Liver (tissue), 9 donors: Measurements from ENCODE around the gene FABP1. TPM values are rescaled to one million over a fixed set of nuclear protein-coding genes. Genes with fewer than 3 reads are reported as not detected.

ENCODE experiments used
- DNase-seq: peaks from one replicate; pipeline ENCODE4 v3.0.0-alpha.2; 2017; ENCODE audit warnings: low spot score
- H3K27ac ChIP-seq, 2 donors: one replicate each; pipeline ENCODE4 v1.7.0; 2013; ENCODE audit warnings: inconsistent platforms in 2 of 2, low read length in 2 of 2, control low read depth in 1 of 2, low read depth in 1 of 2, mild to moderate bottlenecking in 1 of 2
- H3K27me3 ChIP-seq, 4 donors: one replicate each; pipeline versions ENCODE4 v1.6.1 to v1.7.0; 2013; ENCODE audit warnings: low read length in 3 of 4, inconsistent platforms in 1 of 4, mild to moderate bottlenecking in 1 of 4, moderate library complexity in 1 of 4; ENCODE audit not compliant: control insufficient read depth in 4 of 4, insufficient read depth in 4 of 4
- H3K36me3 ChIP-seq, 4 donors: one replicate each; pipeline versions ENCODE4 v1.6.1 to v1.7.0; 2013; ENCODE audit warnings: low read length in 3 of 4, mild to moderate bottlenecking in 3 of 4, low read depth in 1 of 4, moderate library complexity in 1 of 4; ENCODE audit not compliant: control insufficient read depth in 4 of 4, insufficient read depth in 3 of 4
- H3K4me1 ChIP-seq, 4 donors: one replicate each; pipeline versions ENCODE4 v1.6.1 to v1.7.0; 2013; ENCODE audit warnings: low read length in 3 of 4, mild to moderate bottlenecking in 3 of 4, moderate library complexity in 1 of 4; ENCODE audit not compliant: control insufficient read depth in 4 of 4, insufficient read depth in 4 of 4
- H3K4me3 ChIP-seq, 3 donors: one replicate each; pipeline versions ENCODE4 v1.6.1 to v1.7.0; 2013; ENCODE audit warnings: low read length in 3 of 3, control low read depth in 1 of 3, low read depth in 1 of 3, mild to moderate bottlenecking in 1 of 3
- H3K9ac ChIP-seq, 2 donors: one replicate each; pipeline ENCODE4 v1.7.0; 2013; ENCODE audit warnings: low read length in 2 of 2, mild to moderate bottlenecking in 2 of 2, moderate library complexity in 2 of 2, control low read depth in 1 of 2, low read depth in 1 of 2
- H3K9me3 ChIP-seq, 4 donors: one replicate each; pipeline versions ENCODE4 v1.6.1 to v1.7.0; 2013; ENCODE audit warnings: low read length in 3 of 4; ENCODE audit not compliant: control insufficient read depth in 4 of 4
- EGR1 ChIP-seq, 2 donors: IDR thresholded peaks; 2 replicates each; pipeline ENCODE4 v1.6.1; 2016 to 2018; ENCODE audit warnings: antibody characterized with exemption in 2 of 2, low read depth in 2 of 2
- FOXA1 ChIP-seq: IDR thresholded peaks from 2 replicates; pipeline ENCODE4 v1.6.1; 2016; ENCODE audit warnings: antibody characterized with exemption
- FOXA2 ChIP-seq: IDR thresholded peaks from 2 replicates; pipeline ENCODE4 v1.6.1; 2016; ENCODE audit warnings: antibody characterized with exemption
- GABPA ChIP-seq, 2 donors: IDR thresholded peaks in 1 of 2; conservative IDR thresholded peaks in 1 of 2; 2 replicates each; pipeline ENCODE4 v1.6.1; 2016; ENCODE audit warnings: antibody characterized with exemption in 2 of 2, mild to moderate bottlenecking in 1 of 2, moderate library complexity in 1 of 2
- HNF4A ChIP-seq, 2 donors: conservative IDR thresholded peaks; 2 replicates each; pipeline ENCODE4 v1.6.1; 2016; ENCODE audit warnings: antibody characterized with exemption in 2 of 2, mild to moderate bottlenecking in 2 of 2
- HNF4G ChIP-seq: IDR thresholded peaks from 2 replicates; pipeline ENCODE4 v1.6.1; 2016; ENCODE audit warnings: antibody characterized with exemption
- JUND ChIP-seq, 2 donors: IDR thresholded peaks; 2 replicates each; pipeline ENCODE4 v1.6.1; 2016; ENCODE audit warnings: antibody characterized with exemption in 2 of 2
- NR2F2 ChIP-seq: IDR thresholded peaks from 2 replicates; pipeline ENCODE4 v1.6.1; 2016; ENCODE audit warnings: antibody characterized with exemption
- RAD21 ChIP-seq, 2 donors: IDR thresholded peaks; 2 replicates each; pipeline ENCODE4 v1.6.1; 2016; ENCODE audit warnings: antibody characterized with exemption in 2 of 2, mild to moderate bottlenecking in 2 of 2
- REST ChIP-seq: IDR thresholded peaks from 2 replicates; pipeline ENCODE4 v1.6.1; 2016; ENCODE audit warnings: antibody characterized with exemption, mild to moderate bottlenecking
- RXRA ChIP-seq, 2 donors: IDR thresholded peaks; 2 replicates each; pipeline ENCODE4 v1.6.1; 2017 to 2018; ENCODE audit warnings: antibody characterized with exemption in 2 of 2, mild to moderate bottlenecking in 1 of 2
- SP1 ChIP-seq: IDR thresholded peaks from 2 replicates; pipeline ENCODE4 v1.6.1; 2018; ENCODE audit warnings: antibody characterized with exemption, mild to moderate bottlenecking
- TAF1 ChIP-seq: conservative IDR thresholded peaks from 2 replicates; pipeline ENCODE4 v1.6.1; 2016; ENCODE audit warnings: antibody characterized with exemption, mild to moderate bottlenecking
- YY1 ChIP-seq: IDR thresholded peaks from 2 replicates; pipeline ENCODE4 v1.6.1; 2016; ENCODE audit warnings: antibody characterized with exemption, mild to moderate bottlenecking
- WGBS: extraction: QIAGEN DNeasy Blood & Tissue Kit; methylation state at CpG from one replicate; pipeline ENCODE4 v1.1.7; 2013; 5-methylcytosine and 5-hydroxymethylcytosine counted together
- polyA plus RNA-seq, 2 donors: library from polyadenylated mRNA; stranded (reverse) in 1 of 2; unstranded in 1 of 2; fragments of 200-250 nt in 1 of 2; fragments of >200 nt in 1 of 2; fragmentation: Nextera tagmentation in 1 of 2; extraction: Ambion mirVana in 1 of 2; gene quantifications; one replicate each; pipeline versions ENCODE4 v1.2.1 to v1.2.3, GENCODE V29; 2013 to 2015
- total RNA-seq, 2 donors: library from RNA; depleted of rRNA; stranded (reverse); fragments of >200 nt; gene quantifications; one replicate each; pipeline ENCODE4 v1.2.3, GENCODE V29; 2014
- TF ChIP-seq, protein P1 (sequence below): IDR thresholded peaks from 2 replicates; pipeline ENCODE4 v1.6.1; 2016; ENCODE audit warnings: antibody characterized with exemption
- TF ChIP-seq, protein P2 (sequence below): IDR thresholded peaks from 2 replicates; pipeline ENCODE4 v1.6.1; 2016; ENCODE audit warnings: antibody characterized with exemption
- TF ChIP-seq, protein P3 (sequence below): IDR thresholded peaks from 2 replicates; pipeline ENCODE4 v1.6.1; 2016; ENCODE audit warnings: antibody characterized with exemption
- TF ChIP-seq, protein P4 (sequence below): fragments of 150-350 bp; IDR thresholded peaks from 2 replicates; pipeline ENCODE4 v1.5.1; 2017; ENCODE audit warnings: improper control_type of control experiment, low read depth, low read length; ENCODE audit not compliant: missing input control
- donor health status: healthy.
- donor health status: healthy.
- donor health status: healthy.
- donor health status: healthy.
- donor health status: healthy.

FABP1 gene
- total and polyA plus RNA-seq, 4 donors, result 975 to 7,337 (median 2,306) TPM

DNA sequence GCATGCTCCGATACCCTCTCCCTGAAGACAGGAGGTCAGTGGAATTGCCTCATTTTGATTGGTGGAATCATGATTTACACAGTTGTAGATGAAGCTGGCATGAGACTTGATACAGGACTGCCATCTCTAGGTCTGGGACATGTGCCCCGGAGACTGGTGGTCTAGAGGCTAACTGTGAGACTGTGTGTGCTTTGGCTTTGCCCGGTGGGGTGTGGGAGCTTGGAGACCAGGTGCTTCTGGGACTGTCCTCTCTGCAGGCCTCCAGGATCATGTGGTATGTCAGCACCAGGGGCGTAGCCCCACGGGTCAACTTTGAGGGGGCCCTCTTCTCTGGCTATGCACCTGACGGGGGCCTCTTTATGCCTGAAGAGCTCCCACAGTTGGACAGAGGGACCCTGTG lies 45.0 kb upstream of the FABP1 start:
- Histone ChIP-seq H3K4me1 (peaks cover 0 to 33% (median 19%) of the 10 kb centered on the region in 4 donors), H3K36me3 (no peaks in the 10 kb centered on the region), H3K9ac (no peak overlapping the region), H3K27ac (no peak overlapping the region), H3K4me3 (no peak overlapping the region), H3K27me3 (no peaks in the 10 kb centered on the region), H3K9me3 (no peaks in the 10 kb centered on the region)
- 95% methylated on average over 6 of the region's 6 CpGs for WGBS
- TF ChIP-seq NR2F2 (no peak), GABPA (IDR thresholded peaks at IDR 0.05 in 1 of 2, conservative IDR thresholded peaks at IDR 0.05 in 1 of 2) (no peak), REST (no peak), SP1 (no peak), TAF1 (no peak), YY1 (no peak)
- DNase-seq, result no peak

DNA sequence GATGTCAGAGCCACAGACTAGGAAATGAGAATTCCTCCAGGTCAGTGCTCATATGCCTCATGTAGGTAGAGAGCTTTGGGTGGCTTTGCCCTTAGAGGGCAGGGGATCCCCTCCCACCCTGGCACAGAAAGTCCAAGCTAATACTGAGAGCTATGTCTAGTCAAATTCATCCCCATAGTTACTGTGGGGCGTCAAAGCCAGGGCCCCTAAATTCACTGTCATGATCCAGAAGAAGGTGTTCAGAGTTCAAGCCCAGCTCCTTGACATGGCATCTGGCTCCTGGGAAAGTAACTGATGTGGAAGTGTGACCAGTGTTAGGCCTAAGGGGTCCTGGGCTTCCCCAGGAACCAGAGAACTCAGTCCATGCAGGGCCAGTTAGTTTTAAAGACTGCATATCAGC lies 44.1 kb upstream of the FABP1 start:
- H3K4me3 ChIP-seq, result no peak overlapping the region
- H3K27me3 ChIP-seq, result no peaks in the 10 kb centered on the region
- H3K36me3 ChIP-seq, result no peaks in the 10 kb centered on the region
- H3K9me3 ChIP-seq, result no peaks in the 10 kb centered on the region
- peaks cover 0 to 24% (median 16%) of the 10 kb centered on the region in 4 donors for H3K4me1 ChIP-seq
- DNase-seq, result no peak
- no peak overlapping the region for H3K27ac ChIP-seq
- no peak overlapping the region for H3K9ac ChIP-seq
- no peak for TF ChIP-seq NR2F2
- TF ChIP-seq, protein P1, sequence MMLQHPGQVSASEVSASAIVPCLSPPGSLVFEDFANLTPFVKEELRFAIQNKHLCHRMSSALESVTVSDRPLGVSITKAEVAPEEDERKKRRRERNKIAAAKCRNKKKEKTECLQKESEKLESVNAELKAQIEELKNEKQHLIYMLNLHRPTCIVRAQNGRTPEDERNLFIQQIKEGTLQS, result no peak
- TF ChIP-seq, protein P2, sequence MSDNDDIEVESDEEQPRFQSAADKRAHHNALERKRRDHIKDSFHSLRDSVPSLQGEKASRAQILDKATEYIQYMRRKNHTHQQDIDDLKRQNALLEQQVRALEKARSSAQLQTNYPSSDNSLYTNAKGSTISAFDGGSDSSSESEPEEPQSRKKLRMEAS, result no peak
- no peak for TF ChIP-seq TAF1
- no peak for TF ChIP-seq EGR1 (IDR thresholded peaks at IDR 0.05; ENCODE audit: low read depth in 2 of 2)
- no peak for TF ChIP-seq FOXA1
- TF ChIP-seq HNF4A (conservative IDR thresholded peaks at IDR 0.05), result no peak
- TF ChIP-seq RXRA (IDR thresholded peaks at IDR 0.05), result no peak
- TF ChIP-seq YY1, result no peak
- no peak for TF ChIP-seq RAD21 (IDR thresholded peaks at IDR 0.05)
- 96% methylated on average over 1 of the region's 1 CpG for WGBS

DNA sequence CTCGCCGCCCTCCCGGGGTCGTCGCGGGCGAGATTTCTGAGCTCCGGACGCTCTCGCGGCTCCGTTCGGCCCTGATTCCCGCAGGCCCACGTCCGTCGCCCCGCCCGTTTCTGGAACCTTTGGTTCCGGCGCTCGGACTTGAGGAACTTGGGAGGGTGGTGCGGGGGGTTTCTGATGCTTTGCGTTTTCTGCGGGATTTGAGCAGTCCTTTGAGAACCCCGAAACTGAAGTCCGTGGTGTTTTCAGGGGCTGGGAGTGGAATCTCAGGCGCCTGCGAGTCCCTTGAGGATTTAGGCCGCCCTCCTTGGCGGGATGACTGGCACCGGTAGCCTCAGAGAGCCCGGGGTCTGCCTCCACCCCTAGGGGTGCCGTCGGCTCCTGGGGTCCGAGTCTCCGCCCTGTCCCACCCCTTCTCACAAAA lies 42.6 kb upstream of the FABP1 start:
- 9% methylated on average over 37 of the region's 37 CpGs for WGBS
- Histone ChIP-seq H3K9me3 (no peaks in the 10 kb centered on the region), H3K4me3 (peak overlapping the region; percentile 66 to 80 (median 72)), H3K36me3 (no peaks in the 10 kb centered on the region), H3K27ac (peak overlapping the region; percentile 56 to 62), H3K9ac (peak overlapping the region; percentile 10 to 71), H3K4me1 (peaks cover 0 to 12% (median 6%) of the 10 kb centered on the region in 4 donors), H3K27me3 (no peaks in the 10 kb centered on the region)
- no peak for DNase-seq
- TF ChIP-seq FOXA1 (no peak), FOXA2 (no peak), SP1 (no peak), HNF4G (no peak), HNF4A (conservative IDR thresholded peaks at IDR 0.05) (no peak), JUND (IDR thresholded peaks at IDR 0.05) (no peak)
- TF ChIP-seq, protein P3, sequence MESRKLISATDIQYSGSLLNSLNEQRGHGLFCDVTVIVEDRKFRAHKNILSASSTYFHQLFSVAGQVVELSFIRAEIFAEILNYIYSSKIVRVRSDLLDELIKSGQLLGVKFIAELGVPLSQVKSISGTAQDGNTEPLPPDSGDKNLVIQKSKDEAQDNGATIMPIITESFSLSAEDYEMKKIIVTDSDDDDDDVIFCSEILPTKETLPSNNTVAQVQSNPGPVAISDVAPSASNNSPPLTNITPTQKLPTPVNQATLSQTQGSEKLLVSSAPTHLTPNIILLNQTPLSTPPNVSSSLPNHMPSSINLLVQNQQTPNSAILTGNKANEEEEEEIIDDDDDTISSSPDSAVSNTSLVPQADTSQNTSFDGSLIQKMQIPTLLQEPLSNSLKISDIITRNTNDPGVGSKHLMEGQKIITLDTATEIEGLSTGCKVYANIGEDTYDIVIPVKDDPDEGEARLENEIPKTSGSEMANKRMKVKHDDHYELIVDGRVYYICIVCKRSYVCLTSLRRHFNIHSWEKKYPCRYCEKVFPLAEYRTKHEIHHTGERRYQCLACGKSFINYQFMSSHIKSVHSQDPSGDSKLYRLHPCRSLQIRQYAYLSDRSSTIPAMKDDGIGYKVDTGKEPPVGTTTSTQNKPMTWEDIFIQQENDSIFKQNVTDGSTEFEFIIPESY, result no peak
- TF ChIP-seq, protein P4, sequence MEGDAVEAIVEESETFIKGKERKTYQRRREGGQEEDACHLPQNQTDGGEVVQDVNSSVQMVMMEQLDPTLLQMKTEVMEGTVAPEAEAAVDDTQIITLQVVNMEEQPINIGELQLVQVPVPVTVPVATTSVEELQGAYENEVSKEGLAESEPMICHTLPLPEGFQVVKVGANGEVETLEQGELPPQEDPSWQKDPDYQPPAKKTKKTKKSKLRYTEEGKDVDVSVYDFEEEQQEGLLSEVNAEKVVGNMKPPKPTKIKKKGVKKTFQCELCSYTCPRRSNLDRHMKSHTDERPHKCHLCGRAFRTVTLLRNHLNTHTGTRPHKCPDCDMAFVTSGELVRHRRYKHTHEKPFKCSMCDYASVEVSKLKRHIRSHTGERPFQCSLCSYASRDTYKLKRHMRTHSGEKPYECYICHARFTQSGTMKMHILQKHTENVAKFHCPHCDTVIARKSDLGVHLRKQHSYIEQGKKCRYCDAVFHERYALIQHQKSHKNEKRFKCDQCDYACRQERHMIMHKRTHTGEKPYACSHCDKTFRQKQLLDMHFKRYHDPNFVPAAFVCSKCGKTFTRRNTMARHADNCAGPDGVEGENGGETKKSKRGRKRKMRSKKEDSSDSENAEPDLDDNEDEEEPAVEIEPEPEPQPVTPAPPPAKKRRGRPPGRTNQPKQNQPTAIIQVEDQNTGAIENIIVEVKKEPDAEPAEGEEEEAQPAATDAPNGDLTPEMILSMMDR, result no peak
